Astrocyte of the spinal cord (primary cell): ENCODE measurements around the gene ATXN7.

Source experiments
- DNase-seq: peaks from one replicate; pipeline ENCODE4 v3.0.0; 2011; ENCODE audit warnings: low read depth, low spot score
- H3K4me3 ChIP-seq: 2 replicates; pipeline ENCODE4 v1.5.1; 2011; ENCODE audit warnings: low read depth, mild to moderate bottlenecking, low read length, moderate library complexity
- in situ Hi-C: cut with HindIII; loops from 2 replicates; pipeline ENCODE4 v1.10.0; 2017; ENCODE audit warnings: low sequenced_read_pairs
- TF ChIP-seq, protein P1 (sequence below): IDR thresholded peaks from 2 replicates; pipeline ENCODE4 v1.5.1; 2012; ENCODE audit warnings: low read depth, mild to moderate bottlenecking, low read length, inconsistent platforms

Gene ATXN7

DNA sequence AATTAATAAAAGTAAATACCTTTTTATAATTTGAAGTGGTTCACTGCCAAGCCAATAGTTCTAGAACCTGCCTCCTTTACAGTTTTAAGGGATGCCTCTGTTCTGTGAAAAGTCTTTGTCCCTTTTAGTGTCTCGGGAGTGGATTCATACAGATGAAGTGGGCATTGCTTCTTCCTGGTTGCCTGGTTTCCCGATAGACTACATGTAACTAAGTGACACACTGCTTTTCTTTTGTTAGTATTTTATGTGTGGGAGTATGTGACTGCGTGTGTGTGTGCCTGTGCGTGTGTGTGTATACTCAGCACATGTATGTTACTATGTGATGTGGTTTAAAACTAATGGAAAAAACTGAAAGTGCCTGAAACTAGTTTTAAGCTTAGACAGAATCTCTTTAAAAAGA, 138.6 kb downstream of the ATXN7 start:
- in situ Hi-C loops: no loop called here
- TF ChIP-seq, protein P1, sequence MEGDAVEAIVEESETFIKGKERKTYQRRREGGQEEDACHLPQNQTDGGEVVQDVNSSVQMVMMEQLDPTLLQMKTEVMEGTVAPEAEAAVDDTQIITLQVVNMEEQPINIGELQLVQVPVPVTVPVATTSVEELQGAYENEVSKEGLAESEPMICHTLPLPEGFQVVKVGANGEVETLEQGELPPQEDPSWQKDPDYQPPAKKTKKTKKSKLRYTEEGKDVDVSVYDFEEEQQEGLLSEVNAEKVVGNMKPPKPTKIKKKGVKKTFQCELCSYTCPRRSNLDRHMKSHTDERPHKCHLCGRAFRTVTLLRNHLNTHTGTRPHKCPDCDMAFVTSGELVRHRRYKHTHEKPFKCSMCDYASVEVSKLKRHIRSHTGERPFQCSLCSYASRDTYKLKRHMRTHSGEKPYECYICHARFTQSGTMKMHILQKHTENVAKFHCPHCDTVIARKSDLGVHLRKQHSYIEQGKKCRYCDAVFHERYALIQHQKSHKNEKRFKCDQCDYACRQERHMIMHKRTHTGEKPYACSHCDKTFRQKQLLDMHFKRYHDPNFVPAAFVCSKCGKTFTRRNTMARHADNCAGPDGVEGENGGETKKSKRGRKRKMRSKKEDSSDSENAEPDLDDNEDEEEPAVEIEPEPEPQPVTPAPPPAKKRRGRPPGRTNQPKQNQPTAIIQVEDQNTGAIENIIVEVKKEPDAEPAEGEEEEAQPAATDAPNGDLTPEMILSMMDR: no peak
- DNase-seq: no peak
- no peak overlapping the region for H3K4me3 ChIP-seq

DNA sequence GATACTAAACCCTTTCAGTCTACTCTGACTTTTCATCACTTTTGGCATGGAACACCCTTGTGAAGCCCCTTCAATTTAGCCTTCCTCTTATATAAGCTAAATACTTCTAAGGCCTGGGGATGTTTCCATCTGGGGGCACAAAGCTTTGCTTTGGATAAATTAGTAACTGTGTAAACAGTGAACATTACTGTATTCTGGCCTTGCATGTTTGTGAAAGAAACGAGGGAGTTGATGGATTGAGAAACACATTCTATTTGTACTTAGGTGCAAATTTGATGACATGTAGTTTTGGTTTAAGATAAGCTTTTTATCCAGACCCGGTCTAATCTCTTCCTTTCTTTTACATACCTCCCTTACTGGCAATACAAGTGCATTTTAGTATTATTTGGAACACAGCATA, 139.9 kb downstream of the ATXN7 start:
- in situ Hi-C loops: no loop called here
- no peak overlapping the region for H3K4me3 ChIP-seq
- TF ChIP-seq, protein P1: no peak
- no peak for DNase-seq

DNA sequence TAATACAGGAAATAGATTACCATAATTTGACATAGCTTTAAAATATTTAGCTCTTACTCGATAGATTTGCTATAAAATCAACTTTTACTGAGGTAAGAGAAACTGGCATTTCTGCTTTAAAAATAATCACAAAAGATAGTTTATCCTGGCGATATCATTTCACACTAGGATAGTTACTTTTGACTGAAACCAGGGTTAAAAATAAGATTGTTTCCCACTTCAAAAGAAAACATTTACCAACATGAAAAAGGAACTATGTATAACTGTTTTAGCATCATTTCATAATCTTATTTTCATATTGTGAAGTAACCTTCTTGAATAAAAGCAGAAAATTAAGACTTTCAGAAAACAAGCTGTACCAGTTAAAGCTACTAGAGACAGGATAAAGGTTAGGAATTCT, 144.3 kb downstream of the ATXN7 start:
- H3K4me3 ChIP-seq: no peak overlapping the region
- in situ Hi-C loops: no loop called here
- TF ChIP-seq, protein P1: no peak
- DNase-seq: no peak

DNA sequence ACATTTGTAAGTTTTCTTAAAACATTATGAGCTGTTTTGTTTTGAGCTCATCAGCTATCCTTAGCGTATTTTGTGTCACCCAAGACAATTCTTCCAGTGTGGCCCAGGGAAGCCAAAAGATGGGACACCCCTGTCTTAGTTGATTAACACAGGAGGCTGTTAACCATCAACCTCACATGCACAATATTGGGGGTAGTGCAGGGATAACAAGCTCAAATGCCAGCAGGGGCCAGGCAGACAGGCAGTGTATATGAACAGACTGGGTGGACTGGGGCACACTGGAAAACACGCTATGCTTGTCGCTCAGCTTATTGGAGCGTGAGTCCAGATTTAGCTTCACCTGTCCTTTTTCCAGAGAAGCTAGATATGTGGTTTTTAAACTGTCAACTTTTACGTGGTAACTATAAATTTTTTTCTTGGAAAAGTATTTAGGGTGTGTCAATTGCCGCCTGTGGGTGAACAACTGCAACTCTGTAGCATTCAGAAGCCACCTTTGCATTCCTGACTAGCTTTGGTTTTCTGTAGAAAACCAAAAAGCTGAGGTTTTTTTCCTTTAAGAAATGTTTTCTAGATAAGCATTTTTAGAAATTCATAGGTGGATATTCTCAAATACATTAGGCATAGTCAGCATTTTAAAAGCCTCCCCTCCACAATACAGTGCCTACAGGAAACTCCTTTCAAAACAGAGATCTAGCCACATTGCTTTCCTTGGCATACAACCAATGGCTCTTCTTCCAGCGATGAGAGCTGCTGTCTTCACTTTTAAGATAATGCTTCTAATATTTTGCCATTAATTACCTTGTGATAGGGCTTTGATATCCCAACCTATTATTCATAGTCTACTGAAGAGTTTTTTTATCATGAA, 145.1 kb downstream of the ATXN7 start:
- no peak overlapping the region for H3K4me3 ChIP-seq
- in situ Hi-C loops: no loop called here
- peak; percentile 53 for DNase-seq
- TF ChIP-seq, protein P1: no peak

DNA sequence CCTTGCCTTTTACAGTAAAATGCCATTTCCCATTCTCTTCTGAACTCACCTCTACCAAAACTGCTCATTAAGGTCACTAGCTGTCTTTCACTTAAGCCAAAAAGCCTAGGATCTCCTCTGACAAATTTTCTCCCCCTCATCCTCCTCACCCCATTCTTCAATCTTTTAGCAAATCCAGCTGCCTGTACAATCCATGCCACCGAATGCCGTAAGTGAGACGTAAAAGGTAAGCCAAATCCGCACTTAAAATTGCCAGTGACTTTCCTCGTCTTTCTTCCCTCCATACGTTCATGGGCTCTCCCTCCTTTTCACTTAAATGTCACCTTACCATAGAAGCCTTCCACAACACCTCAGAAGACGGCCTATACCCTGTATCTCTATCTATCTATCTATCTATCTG, 145.9 kb downstream of the ATXN7 start:
- TF ChIP-seq, protein P1: no peak

DNA sequence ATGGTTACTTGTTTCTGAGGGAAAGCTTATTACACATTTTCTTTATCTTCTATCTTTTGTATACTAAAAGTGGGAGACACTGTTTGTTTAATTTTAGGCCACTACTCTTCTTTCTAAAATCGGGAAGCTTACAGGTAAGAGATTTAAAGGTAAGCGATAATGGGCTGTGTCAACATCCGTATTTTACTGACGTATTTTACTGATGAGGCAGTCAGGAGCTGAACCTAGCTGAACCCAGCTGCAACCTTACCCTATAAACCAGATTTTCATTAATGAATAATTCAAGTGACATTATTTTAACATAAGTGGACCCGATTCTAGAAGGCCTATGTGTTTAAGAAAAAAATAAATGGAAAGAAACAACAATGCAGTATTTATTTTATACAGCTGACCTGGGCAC, 146.5 kb downstream of the ATXN7 start:
- no peak overlapping the region for H3K4me3 ChIP-seq
- TF ChIP-seq, protein P1: no peak
- in situ Hi-C loops: no loop called here
- DNase-seq: no peak

More for the DNA sequence above, 145.9 kb downstream of the ATXN7 start:
- no peak for DNase-seq
- no peak overlapping the region for H3K4me3 ChIP-seq
- in situ Hi-C loops: no loop called here
